OCI-LY7 (cell line): ENCODE results near the gene GCAT. TPM values are rescaled to one million over a fixed set of nuclear protein-coding genes. Genes with fewer than 3 reads are reported as not detected.

ENCODE experiments used
- BruUV-seq: library from RNA; stranded (reverse); fragments of 400-500 nt; replicated peaks from 2 replicates; lab custom pipeline; 2021; lab: Mats Ljungman, UMichigan
- CTCF ChIA-PET: fragments of 300-600 bp; sonication (Branson Sonifier 250); formaldehyde crosslinking; loops from one replicate; lab custom pipeline; 2022; ENCODE audit warnings: antibody characterized with exemption; ENCODE audit not compliant: unreplicated experiment; lab: Charles Lee
- POLR2A ChIA-PET: fragments of 300-600 bp; sonication (Branson Sonifier 250); formaldehyde crosslinking; loops from one replicate; lab custom pipeline; 2022; ENCODE audit warnings: antibody characterized with exemption; lab: Charles Lee
- DNase-seq: peaks from one replicate; pipeline ENCODE4 v3.0.0-alpha.2; 2015; ENCODE audit warnings: low spot score
- H2AFZ ChIP-seq: fragments of 200-600 bp; sonication (generic), shearing (Covaris generic); 2 replicates; pipeline ENCODE4 v1.6.1; 2014; ENCODE audit warnings: mild to moderate bottlenecking, antibody characterized with exemption, low read length, moderate library complexity
- H3K27ac ChIP-seq: fragments of 200-600 bp; sonication (generic); 2 replicates; pipeline ENCODE4 v1.5.1; 2014; ENCODE audit warnings: mixed run types, low read depth, mild to moderate bottlenecking, moderate library complexity, low read length, inconsistent platforms; ENCODE audit not compliant: poor library complexity, severe bottlenecking
- H3K36me3 ChIP-seq: fragments of 200-600 bp; sonication (generic); 2 replicates; pipeline ENCODE4 v1.6.1; 2014; ENCODE audit warnings: mild to moderate bottlenecking, antibody characterized with exemption, low read length, moderate library complexity, mixed read lengths; ENCODE audit not compliant: insufficient read depth
- H3K4me1 ChIP-seq: fragments of 200-600 bp; sonication (generic); 2 replicates; pipeline ENCODE4 v1.5.1; 2014; ENCODE audit warnings: mild to moderate bottlenecking, low read length; ENCODE audit not compliant: insufficient read depth, poor library complexity, severe bottlenecking
- H3K4me2 ChIP-seq: fragments of 200-600 bp; sonication (generic); 2 replicates; pipeline ENCODE4 v1.6.1; 2014; ENCODE audit warnings: mild to moderate bottlenecking, low read length
- H3K4me3 ChIP-seq: fragments of 200-600 bp; sonication (generic); 2 replicates; pipeline ENCODE4 v1.5.1; 2014; ENCODE audit warnings: mild to moderate bottlenecking, low read depth, low read length; ENCODE audit not compliant: poor library complexity, severe bottlenecking
- H3K79me2 ChIP-seq: fragments of 200-600 bp; sonication (generic); 2 replicates; pipeline ENCODE4 v1.6.1; 2016; ENCODE audit warnings: low read depth, mild to moderate bottlenecking, low read length, moderate library complexity, mixed read lengths; ENCODE audit not compliant: insufficient read depth
- H3K9me2 ChIP-seq: fragments of 200-600 bp; sonication (generic); 2 replicates; pipeline ENCODE4 v1.6.1; 2016; ENCODE audit warnings: mild to moderate bottlenecking, low read length, mixed read lengths; ENCODE audit not compliant: insufficient read depth
- H3K9me3 ChIP-seq: fragments of 200-600 bp; sonication (generic); 2 replicates; pipeline ENCODE4 v1.6.1; 2014; ENCODE audit warnings: mild to moderate bottlenecking, mixed run types, low read length, mixed read lengths
- H4K20me1 ChIP-seq: fragments of 200-600 bp; sonication (generic); 2 replicates; pipeline ENCODE4 v1.6.1; 2014; ENCODE audit warnings: mild to moderate bottlenecking, antibody characterized with exemption, low read length, moderate library complexity, mixed read lengths; ENCODE audit not compliant: insufficient read depth
- CTCF ChIP-seq: fragments of 200-600 bp; sonication (generic); conservative IDR thresholded peaks from 2 replicates; pipeline ENCODE4 v1.5.1; 2014; ENCODE audit warnings: mild to moderate bottlenecking, antibody characterized with exemption, low read length, moderate library complexity, mixed read lengths
- EZH2phosphoT487 ChIP-seq: fragments of 200-600 bp; sonication (generic); IDR thresholded peaks from 2 replicates; pipeline ENCODE4 v1.6.1; 2018; ENCODE audit warnings: low read depth, borderline replicate concordance, mild to moderate bottlenecking, mixed run types, antibody characterized with exemption, low read length, moderate library complexity, mixed read lengths
- intact Hi-C: fragments of 100-400 bp; cut with micrococcal nuclease; formaldehyde crosslinking; loops from one replicate; pipeline ENCODE4 v1.10.0; 2022; ENCODE audit not compliant: unreplicated experiment
- total RNA-seq, 2 experiments: library from RNA; depleted of rRNA in 1 of 2; stranded (reverse); fragments of >200 nt in 1 of 2; shearing (Covaris generic) in 1 of 2; gene quantifications; 2 replicates each; pipeline ENCODE4 v1.2.3, GENCODE V29; 2014 to 2022

GCAT gene
- total RNA-seq, 2 experiments from 2014 or later, result 14.6 to 17.3 TPM

- H3K4me3 ChIP-seq, result no peak overlapping the region
- ChIA-PET POLR2A (interaction anchor here (0.6 kb wide), 1 partner anchor 35 kb away, joined by 5 read pairs; no protein-coding TSS in a partner anchor), CTCF (interaction anchor here (0.7 kb wide), 1 partner anchor 23 kb away, joined by 3 read pairs; no protein-coding TSS in a partner anchor)
- no peaks in the 10 kb centered on the region for H4K20me1 ChIP-seq
- no peak overlapping the region for H3K27ac ChIP-seq
- no peaks in the 10 kb centered on the region for H3K9me2 ChIP-seq
- H3K4me1 ChIP-seq, result no peaks in the 10 kb centered on the region
- no peaks in the 10 kb centered on the region for H3K9me3 ChIP-seq
- no peaks in the 10 kb centered on the region for H3K36me3 ChIP-seq
- TF ChIP-seq EZH2phosphoT487 (no peak), CTCF (no peak)
- H3K79me2 ChIP-seq, result no peaks in the 10 kb centered on the region
- DNase-seq, result no peak
- H3K4me2 ChIP-seq, result no peak overlapping the region
- H2AFZ ChIP-seq, result no peak overlapping the region
- intact Hi-C loops, result no loop called here
- BruUV-seq, result no TSS peak
Observed at GRCh38 chr22:37822079-37822833, 14.5 kb downstream of the GCAT start.

- no peaks in the 10 kb centered on the region for H3K79me2 ChIP-seq
- H3K9me2 ChIP-seq, result no peaks in the 10 kb centered on the region
- DNase-seq, result no peak
- H3K4me2 ChIP-seq, result no peak within 1 kb of the TSS
- H3K4me1 ChIP-seq, result no peaks in the 10 kb centered on the region
- no peak within 1 kb of the TSS for H3K4me3 ChIP-seq
- intact Hi-C loops, result no loop called here
- no peak for TF ChIP-seq EZH2phosphoT487
- no peak for TF ChIP-seq CTCF
- H4K20me1 ChIP-seq, result no peaks in the 10 kb centered on the region
- CTCF ChIA-PET, result interaction anchor here (0.7 kb wide), 1 partner anchor 24 kb away, joined by 3 read pairs; no protein-coding TSS in a partner anchor
- H3K36me3 ChIP-seq, result no peaks in the 10 kb centered on the region
- H3K9me3 ChIP-seq, result no peaks in the 10 kb centered on the region
- no TSS peak for BruUV-seq
- POLR2A ChIA-PET, result no interaction called here
- no peak within 1 kb of the TSS for H3K27ac ChIP-seq
- H2AFZ ChIP-seq, result no peak within 1 kb of the TSS
Observed at GRCh38 chr22:37823134-37823985, 15.6 kb downstream of the GCAT start, which contains the start of gene GALR3. GALR3 (plus strand) TSS chr22:37823382; CDS start chr22:37823407, 25 bp downstream.
